GM18858 (cell line): ENCODE results near the gene RMND5A.

Source experiments
- ATAC-seq: cut with Tn5 transposase; IDR thresholded peaks from one replicate; pipeline ENCODE4 v1.9.1; 2021; ENCODE audit not compliant: unreplicated experiment

Gene RMND5A

GRCh38 chr2:86825036-86825692 is 105.1 kb downstream of the RMND5A start:
- no peak for ATAC-seq

GRCh38 chr2:86825693-86826381 is 105.7 kb downstream of the RMND5A start:
- no peak for ATAC-seq

- ATAC-seq = no peak
Measured at GRCh38 chr2:86826951-86827350, 106.9 kb downstream of the RMND5A start.
